ENCODE results near the gene SUPT3H.

Gene SUPT3H

DNA sequence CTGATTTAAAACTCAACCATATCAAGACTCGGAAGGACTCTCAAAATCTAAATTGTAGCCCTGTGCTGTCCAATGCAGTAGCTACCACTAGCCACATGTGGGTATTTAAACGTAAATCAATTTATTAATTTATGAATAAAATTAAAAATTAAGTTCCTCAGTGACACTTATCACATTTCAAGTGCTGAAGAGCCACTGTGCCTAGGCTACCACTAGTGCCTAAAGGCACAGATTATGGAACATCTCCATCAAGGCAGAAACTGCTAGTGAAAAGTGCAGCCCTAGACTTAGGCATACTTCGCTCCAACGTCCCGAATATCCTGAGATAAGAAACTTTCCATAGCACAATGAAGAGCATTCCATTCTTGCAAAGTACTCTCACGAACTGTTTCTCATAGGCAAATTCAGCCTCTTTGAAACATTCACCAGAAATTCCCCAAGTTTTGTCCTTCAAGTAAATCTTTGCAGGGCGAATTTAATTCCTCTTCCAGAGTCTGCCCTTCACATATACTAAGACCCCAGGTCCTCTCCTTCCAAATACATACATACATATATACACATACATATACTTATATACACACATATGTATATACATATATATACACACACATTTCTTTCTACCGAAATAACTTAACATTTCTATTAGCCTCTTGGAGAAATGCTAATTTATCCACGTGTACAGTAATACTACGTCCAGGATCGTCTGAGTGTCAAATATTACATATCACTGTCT lies 1.3 kb downstream of the SUPT3H start:
- TF ChIP-seq, protein P1, sequence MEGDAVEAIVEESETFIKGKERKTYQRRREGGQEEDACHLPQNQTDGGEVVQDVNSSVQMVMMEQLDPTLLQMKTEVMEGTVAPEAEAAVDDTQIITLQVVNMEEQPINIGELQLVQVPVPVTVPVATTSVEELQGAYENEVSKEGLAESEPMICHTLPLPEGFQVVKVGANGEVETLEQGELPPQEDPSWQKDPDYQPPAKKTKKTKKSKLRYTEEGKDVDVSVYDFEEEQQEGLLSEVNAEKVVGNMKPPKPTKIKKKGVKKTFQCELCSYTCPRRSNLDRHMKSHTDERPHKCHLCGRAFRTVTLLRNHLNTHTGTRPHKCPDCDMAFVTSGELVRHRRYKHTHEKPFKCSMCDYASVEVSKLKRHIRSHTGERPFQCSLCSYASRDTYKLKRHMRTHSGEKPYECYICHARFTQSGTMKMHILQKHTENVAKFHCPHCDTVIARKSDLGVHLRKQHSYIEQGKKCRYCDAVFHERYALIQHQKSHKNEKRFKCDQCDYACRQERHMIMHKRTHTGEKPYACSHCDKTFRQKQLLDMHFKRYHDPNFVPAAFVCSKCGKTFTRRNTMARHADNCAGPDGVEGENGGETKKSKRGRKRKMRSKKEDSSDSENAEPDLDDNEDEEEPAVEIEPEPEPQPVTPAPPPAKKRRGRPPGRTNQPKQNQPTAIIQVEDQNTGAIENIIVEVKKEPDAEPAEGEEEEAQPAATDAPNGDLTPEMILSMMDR (IDR thresholded peaks at IDR 0.05; ENCODE audit: low read depth, low read length, missing control alignments) = no peak
- peak overlapping the region; percentile 72 for H3K4me3 ChIP-seq (replicated peaks; ENCODE audit: low read depth, low read length)
- no peak for DNase-seq (ENCODE audit: extremely low read depth, low read depth)

DNA sequence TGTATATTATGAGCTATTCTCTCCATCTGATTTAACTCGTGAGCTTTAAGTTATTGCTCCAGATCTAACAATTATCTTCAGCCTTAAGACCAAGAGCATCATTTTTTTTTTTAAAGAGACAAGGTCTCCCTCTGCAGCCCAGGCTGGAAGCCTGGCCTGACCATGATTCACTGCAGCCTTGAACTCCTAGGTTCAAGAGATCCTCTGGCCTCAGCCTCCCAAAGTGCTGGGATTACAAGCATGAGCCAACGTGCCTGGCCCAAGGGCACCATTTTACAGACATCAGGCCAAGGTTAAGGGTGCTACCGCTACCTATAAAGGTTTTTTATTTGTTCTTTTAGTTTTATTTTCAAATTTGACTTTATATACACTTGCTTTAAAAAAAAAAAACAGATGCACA lies 2.3 kb downstream of the SUPT3H start:
- no peak for DNase-seq (ENCODE audit: extremely low read depth, low read depth)

DNA sequence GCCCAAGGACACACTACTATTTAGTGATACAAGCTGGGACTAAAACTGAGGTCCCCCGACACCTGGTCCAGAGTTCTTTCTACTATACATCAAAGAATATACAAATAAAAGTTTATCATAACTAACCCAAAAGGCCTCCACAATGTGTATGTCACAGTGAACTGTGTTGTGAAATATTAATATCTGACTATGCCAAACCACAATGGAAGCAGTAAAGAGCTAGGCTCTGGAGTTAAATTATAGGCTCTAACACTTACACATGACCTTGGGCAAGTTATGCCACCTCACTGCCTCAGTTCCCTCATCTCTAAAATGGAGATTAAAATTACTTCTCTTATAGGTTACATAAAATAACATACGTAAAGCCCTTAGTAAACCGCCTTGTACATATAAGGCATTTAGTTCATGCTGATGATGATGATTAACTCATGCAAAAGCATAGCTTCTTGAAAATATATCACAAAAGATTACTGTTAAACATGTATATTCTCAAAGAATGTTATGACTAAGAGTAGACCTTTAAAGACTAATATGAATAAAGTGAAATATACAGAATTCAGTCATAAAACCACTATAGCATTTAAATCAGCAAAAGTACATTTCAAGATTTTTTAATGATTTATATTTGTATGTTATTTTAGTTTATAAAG lies 5.7 kb downstream of the SUPT3H start:
- no peak overlapping the region for H3K4me3 ChIP-seq (replicated peaks; ENCODE audit: low read depth, low read length)
- TF ChIP-seq, protein P1 (IDR thresholded peaks at IDR 0.05; ENCODE audit: low read depth, low read length, missing control alignments) = no peak
- DNase-seq (ENCODE audit: extremely low read depth, low read depth) = no peak

More for the DNA sequence above, 2.3 kb downstream of the SUPT3H start:
- TF ChIP-seq, protein P1 (IDR thresholded peaks at IDR 0.05; ENCODE audit: low read depth, low read length, missing control alignments) = no peak
- H3K4me3 ChIP-seq (replicated peaks; ENCODE audit: low read depth, low read length) = no peak overlapping the region

DNA sequence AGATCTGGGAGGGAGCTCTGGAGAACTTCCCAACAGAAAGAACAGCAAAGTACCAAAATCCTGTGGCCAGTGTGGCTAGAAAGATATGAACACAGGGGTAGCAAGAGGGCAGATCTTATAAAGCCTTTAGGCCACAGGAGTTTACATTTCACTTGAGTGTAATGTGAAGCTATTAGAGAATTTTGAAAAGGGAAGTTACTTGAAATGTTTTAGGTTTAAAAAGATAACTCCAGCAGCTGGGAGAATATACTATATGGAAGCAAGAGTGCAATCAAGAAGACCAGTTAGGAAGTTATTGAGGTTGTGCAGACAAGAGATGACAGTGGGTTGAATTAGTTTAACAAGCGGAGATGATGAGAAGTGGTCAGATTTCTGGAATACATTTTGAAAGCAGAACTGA lies 7.9 kb downstream of the SUPT3H start:
- DNase-seq (ENCODE audit: extremely low read depth, low read depth) = no peak
- TF ChIP-seq, protein P1 (IDR thresholded peaks at IDR 0.05; ENCODE audit: low read depth, low read length, missing control alignments) = no peak
- no peak overlapping the region for H3K4me3 ChIP-seq (replicated peaks; ENCODE audit: low read depth, low read length)

DNA sequence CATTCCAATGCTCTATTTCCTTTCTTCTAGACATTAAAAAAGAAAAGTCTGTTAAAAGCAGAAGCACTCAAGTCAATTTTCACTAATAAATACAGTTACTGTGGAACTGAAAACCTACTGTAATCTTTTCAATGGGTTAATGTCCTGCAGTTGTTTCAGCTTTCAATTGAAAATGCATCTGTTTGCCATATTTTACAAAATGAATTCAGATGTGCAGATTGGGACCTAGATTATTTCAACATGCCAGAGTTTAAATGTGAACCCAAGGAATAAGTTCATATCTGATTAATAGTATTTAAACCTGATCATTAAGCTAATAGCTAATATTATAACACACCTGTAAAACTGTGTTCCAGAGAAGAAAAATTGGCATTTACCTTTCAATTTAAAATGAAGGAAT lies 9.7 kb downstream of the SUPT3H start:
- TF ChIP-seq, protein P1 (IDR thresholded peaks at IDR 0.05; ENCODE audit: low read depth, low read length, missing control alignments) = no peak
- no peak for DNase-seq (ENCODE audit: extremely low read depth, low read depth)
- no peak overlapping the region for H3K4me3 ChIP-seq (replicated peaks; ENCODE audit: low read depth, low read length)

DNA sequence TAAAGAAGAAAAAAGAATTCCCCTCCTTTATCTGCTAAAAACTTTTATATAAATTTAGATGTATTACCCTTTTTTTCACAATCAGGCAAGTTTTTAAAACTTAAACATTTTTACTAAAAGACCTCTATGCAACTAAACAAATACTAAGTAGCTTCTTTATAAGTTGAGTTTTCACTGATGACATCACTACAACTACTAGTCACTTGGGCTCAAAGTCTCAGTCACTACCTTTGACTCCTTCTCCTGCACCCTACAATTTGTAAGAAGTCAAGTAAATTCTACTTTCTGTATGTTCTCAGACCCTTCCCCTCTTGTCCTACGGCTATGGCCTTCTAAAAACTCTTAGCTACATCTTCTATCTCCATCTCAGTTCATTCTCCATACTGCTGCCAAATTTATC lies 11.2 kb downstream of the SUPT3H start:
- TF ChIP-seq, protein P1 (IDR thresholded peaks at IDR 0.05; ENCODE audit: low read depth, low read length, missing control alignments) = no peak
- no peak overlapping the region for H3K4me3 ChIP-seq (replicated peaks; ENCODE audit: low read depth, low read length)
- no peak for DNase-seq (ENCODE audit: extremely low read depth, low read depth)
